ENCODE data around the gene ZBP1. TPM values are rescaled to one million over a fixed set of nuclear protein-coding genes. Genes with fewer than 3 reads are reported as not detected.

The ZBP1 gene
- total RNA-seq, 1 experiment from 2014 or later, result not detected

GRCh38 chr20:57576002-57576401 lies 44.2 kb downstream of the ZBP1 start:
- DNase-seq (ENCODE audit: low read depth), result no peak

- DNase-seq (ENCODE audit: low read depth), result no peak
Measured at GRCh38 chr20:57574954-57575353, 45.3 kb downstream of the ZBP1 start.

- no peak for DNase-seq (ENCODE audit: low read depth)
Measured at GRCh38 chr20:57573894-57574293, 46.3 kb downstream of the ZBP1 start.

GRCh38 chr20:57573242-57573641 lies 47.0 kb downstream of the ZBP1 start:
- no peak for DNase-seq (ENCODE audit: low read depth)

GRCh38 chr20:57571782-57572416 lies 48.3 kb downstream of the ZBP1 start:
- no peak for DNase-seq (ENCODE audit: low read depth)

GRCh38 chr20:57570920-57571319 lies 49.3 kb downstream of the ZBP1 start:
- no peak for DNase-seq (ENCODE audit: low read depth)

- DNase-seq (ENCODE audit: low read depth), result no peak
Measured at GRCh38 chr20:57570145-57570850, 49.9 kb downstream of the ZBP1 start.

GRCh38 chr20:57568960-57569359 lies 51.3 kb downstream of the ZBP1 start:
- DNase-seq (ENCODE audit: low read depth), result no peak

GRCh38 chr20:57568088-57568896 lies 51.9 kb downstream of the ZBP1 start:
- DNase-seq (ENCODE audit: low read depth), result no peak

GRCh38 chr20:57567471-57568079 lies 52.7 kb downstream of the ZBP1 start:
- no peak for DNase-seq (ENCODE audit: low read depth)

- DNase-seq (ENCODE audit: low read depth), result no peak
Measured at GRCh38 chr20:57566803-57567459, 53.3 kb downstream of the ZBP1 start.

- DNase-seq (ENCODE audit: low read depth), result no peak
Measured at GRCh38 chr20:57566399-57566798, 53.8 kb downstream of the ZBP1 start.

GRCh38 chr20:57564951-57565642 lies 55.1 kb downstream of the ZBP1 start:
- no peak for DNase-seq (ENCODE audit: low read depth)

- no peak for DNase-seq (ENCODE audit: low read depth)
Measured at GRCh38 chr20:57564180-57564802, 55.9 kb downstream of the ZBP1 start.

- no peak for DNase-seq (ENCODE audit: low read depth)
Measured at GRCh38 chr20:57563522-57563921, 56.7 kb downstream of the ZBP1 start.

GRCh38 chr20:57562541-57563465 lies 57.4 kb downstream of the ZBP1 start:
- no peak for DNase-seq (ENCODE audit: low read depth)

- DNase-seq (ENCODE audit: low read depth), result no peak
Measured at GRCh38 chr20:57561356-57562279, 58.6 kb downstream of the ZBP1 start.
